GM23338 (cell line): ENCODE data around the gene ACCS. TPM values are rescaled to one million over a fixed set of nuclear protein-coding genes. Genes with fewer than 3 reads are reported as not detected.

Experiments
- ATAC-seq: fragments of 200-7000 bp; cut with Tn5 transposase; 3 replicates; pipeline ENCODE4 v1.9.1; 2020
- DNase-seq: peaks from one replicate; pipeline ENCODE4 v3.0.0-alpha.2; 2015; ENCODE audit warnings: low spot score
- H2AFZ ChIP-seq: fragments of 200-600 bp; sonication (generic); 2 replicates; pipeline ENCODE4 v1.8.0; 2016; ENCODE audit warnings: antibody characterized with exemption, mild to moderate bottlenecking, moderate library complexity
- H3F3A ChIP-seq: fragments of 200-600 bp; sonication (generic); replicated peaks from 2 replicates; pipeline ENCODE4 v1.8.0; 2017; ENCODE audit warnings: antibody characterized with exemption, mixed run types, low read depth
- H3K27ac ChIP-seq: fragments of 200-600 bp; sonication (generic); 2 replicates; pipeline ENCODE4 v1.6.1; 2016; ENCODE audit warnings: low read depth
- H3K27me3 ChIP-seq: fragments of 200-600 bp; sonication (generic); 2 replicates; pipeline ENCODE4 v1.8.0; 2016; ENCODE audit warnings: mild to moderate bottlenecking, mixed run types, moderate library complexity; ENCODE audit not compliant: insufficient read depth
- H3K36me3 ChIP-seq: fragments of 200-600 bp; sonication (generic); 2 replicates; pipeline ENCODE4 v1.8.0; 2016; ENCODE audit warnings: mild to moderate bottlenecking; ENCODE audit not compliant: insufficient read depth
- H3K4me1 ChIP-seq: fragments of 200-600 bp; sonication (generic); 2 replicates; pipeline ENCODE4 v1.8.0; 2016; ENCODE audit warnings: mild to moderate bottlenecking, moderate library complexity; ENCODE audit not compliant: insufficient read depth
- H3K4me2 ChIP-seq: fragments of 200-600 bp; sonication (generic); 2 replicates; pipeline ENCODE4 v1.7.1; 2017; ENCODE audit warnings: mixed run types
- H3K4me3 ChIP-seq: fragments of 200-600 bp; sonication (generic); 2 replicates; pipeline ENCODE4 v1.6.1; 2016; ENCODE audit warnings: mixed run types
- H3K79me2 ChIP-seq: fragments of 200-600 bp; sonication (generic); replicated peaks from 2 replicates; pipeline ENCODE4 v1.8.0; 2017; ENCODE audit warnings: mild to moderate bottlenecking; ENCODE audit not compliant: insufficient read depth
- H3K9me2 ChIP-seq: fragments of 200-600 bp; sonication (generic); 2 replicates; pipeline ENCODE4 v1.8.0; 2017; ENCODE audit not compliant: insufficient read depth
- H4K20me1 ChIP-seq: fragments of 200-600 bp; sonication (generic); replicated peaks from 2 replicates; pipeline ENCODE4 v1.8.0; 2017; ENCODE audit warnings: mild to moderate bottlenecking; ENCODE audit not compliant: insufficient read depth
- H3K27ac Mint-ChIP-seq: 2 replicates; pipeline ENCODE4 v1.8.0; 2020; ENCODE audit warnings: inconsistent platforms, mild to moderate bottlenecking, moderate library complexity, mixed read lengths
- H3K27me3 Mint-ChIP-seq: 3 replicates; pipeline ENCODE4 v1.8.0; 2022; ENCODE audit warnings: low read depth, mild to moderate bottlenecking, moderate library complexity, mixed read lengths, inconsistent platforms; ENCODE audit not compliant: insufficient read depth, poor library complexity
- H3K36me3 Mint-ChIP-seq: 3 replicates; pipeline ENCODE4 v1.8.0; 2021; ENCODE audit warnings: low read depth, mild to moderate bottlenecking, inconsistent platforms, moderate library complexity, mixed read lengths
- H3K4me1 Mint-ChIP-seq: 3 replicates; pipeline ENCODE4 v1.8.0; 2020; ENCODE audit warnings: mild to moderate bottlenecking, inconsistent platforms, mixed read lengths
- H3K4me3 Mint-ChIP-seq: 3 replicates; pipeline ENCODE4 v1.8.0; 2021; ENCODE audit warnings: moderate library complexity, mild to moderate bottlenecking, inconsistent platforms, mixed read lengths
- H3K9me3 Mint-ChIP-seq: 3 replicates; pipeline ENCODE4 v1.8.0; 2020; ENCODE audit warnings: moderate library complexity, mild to moderate bottlenecking, inconsistent platforms, mixed read lengths
- EZH2 ChIP-seq: fragments of 200-600 bp; sonication (generic); IDR thresholded peaks from one replicate; pipeline ENCODE4 v1.8.0; 2017; ENCODE audit warnings: antibody characterized with exemption, mild to moderate bottlenecking, low read depth; ENCODE audit not compliant: unreplicated experiment
- NANOG ChIP-seq: IDR thresholded peaks from 2 replicates; pipeline ENCODE4 v1.6.1; 2016; ENCODE audit warnings: antibody characterized with exemption, borderline replicate concordance
- POLR2AphosphoS5 ChIP-seq: IDR thresholded peaks from 2 replicates; pipeline ENCODE4 v1.6.1; 2016; ENCODE audit warnings: antibody characterized with exemption, low read depth
- polyA plus RNA-seq: library from polyadenylated mRNA; unstranded; fragments of >200 nt; fragmentation: Nextera tagmentation; extraction: Ambion mirVana; gene quantifications from 2 replicates; pipeline ENCODE4 v1.2.1, GENCODE V29; 2016
- total RNA-seq: library from RNA; depleted of rRNA; stranded (reverse); fragments of >200 nt; shearing (Covaris generic); gene quantifications from 2 replicates; pipeline ENCODE4 v1.2.3, GENCODE V29; 2014
- TF ChIP-seq, protein P1 (sequence below): fragments of 250-450 bp; sonication (Bioruptor Pico); IDR thresholded peaks from 2 replicates; pipeline ENCODE4 v1.5.0; 2020; ENCODE audit warnings: mild to moderate bottlenecking, moderate library complexity

The ACCS gene
- total and polyA plus RNA-seq, 2 experiments from 2014 or later: 3.6 to 6.6 TPM

DNA sequence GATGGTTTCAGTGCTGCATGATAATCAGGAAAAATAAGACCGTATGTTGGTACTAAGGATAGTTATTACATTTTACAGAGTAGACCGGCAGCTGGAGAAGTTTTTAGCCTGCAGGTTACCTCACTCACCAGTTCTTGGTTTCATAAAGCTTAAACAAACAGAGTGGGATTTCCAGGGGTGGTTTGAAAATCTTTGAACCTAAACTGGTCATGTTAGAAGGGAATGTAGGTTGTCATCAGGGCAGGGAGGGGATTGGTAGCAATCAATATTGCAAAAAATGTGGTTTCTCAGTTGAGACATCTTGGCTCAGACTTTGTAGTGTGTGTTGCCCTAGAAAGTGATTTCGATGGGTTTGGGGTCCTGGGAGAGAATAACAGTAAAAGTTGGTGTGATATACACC lies 46.9 kb downstream of the ACCS start (continued):
- TF ChIP-seq, protein P1, sequence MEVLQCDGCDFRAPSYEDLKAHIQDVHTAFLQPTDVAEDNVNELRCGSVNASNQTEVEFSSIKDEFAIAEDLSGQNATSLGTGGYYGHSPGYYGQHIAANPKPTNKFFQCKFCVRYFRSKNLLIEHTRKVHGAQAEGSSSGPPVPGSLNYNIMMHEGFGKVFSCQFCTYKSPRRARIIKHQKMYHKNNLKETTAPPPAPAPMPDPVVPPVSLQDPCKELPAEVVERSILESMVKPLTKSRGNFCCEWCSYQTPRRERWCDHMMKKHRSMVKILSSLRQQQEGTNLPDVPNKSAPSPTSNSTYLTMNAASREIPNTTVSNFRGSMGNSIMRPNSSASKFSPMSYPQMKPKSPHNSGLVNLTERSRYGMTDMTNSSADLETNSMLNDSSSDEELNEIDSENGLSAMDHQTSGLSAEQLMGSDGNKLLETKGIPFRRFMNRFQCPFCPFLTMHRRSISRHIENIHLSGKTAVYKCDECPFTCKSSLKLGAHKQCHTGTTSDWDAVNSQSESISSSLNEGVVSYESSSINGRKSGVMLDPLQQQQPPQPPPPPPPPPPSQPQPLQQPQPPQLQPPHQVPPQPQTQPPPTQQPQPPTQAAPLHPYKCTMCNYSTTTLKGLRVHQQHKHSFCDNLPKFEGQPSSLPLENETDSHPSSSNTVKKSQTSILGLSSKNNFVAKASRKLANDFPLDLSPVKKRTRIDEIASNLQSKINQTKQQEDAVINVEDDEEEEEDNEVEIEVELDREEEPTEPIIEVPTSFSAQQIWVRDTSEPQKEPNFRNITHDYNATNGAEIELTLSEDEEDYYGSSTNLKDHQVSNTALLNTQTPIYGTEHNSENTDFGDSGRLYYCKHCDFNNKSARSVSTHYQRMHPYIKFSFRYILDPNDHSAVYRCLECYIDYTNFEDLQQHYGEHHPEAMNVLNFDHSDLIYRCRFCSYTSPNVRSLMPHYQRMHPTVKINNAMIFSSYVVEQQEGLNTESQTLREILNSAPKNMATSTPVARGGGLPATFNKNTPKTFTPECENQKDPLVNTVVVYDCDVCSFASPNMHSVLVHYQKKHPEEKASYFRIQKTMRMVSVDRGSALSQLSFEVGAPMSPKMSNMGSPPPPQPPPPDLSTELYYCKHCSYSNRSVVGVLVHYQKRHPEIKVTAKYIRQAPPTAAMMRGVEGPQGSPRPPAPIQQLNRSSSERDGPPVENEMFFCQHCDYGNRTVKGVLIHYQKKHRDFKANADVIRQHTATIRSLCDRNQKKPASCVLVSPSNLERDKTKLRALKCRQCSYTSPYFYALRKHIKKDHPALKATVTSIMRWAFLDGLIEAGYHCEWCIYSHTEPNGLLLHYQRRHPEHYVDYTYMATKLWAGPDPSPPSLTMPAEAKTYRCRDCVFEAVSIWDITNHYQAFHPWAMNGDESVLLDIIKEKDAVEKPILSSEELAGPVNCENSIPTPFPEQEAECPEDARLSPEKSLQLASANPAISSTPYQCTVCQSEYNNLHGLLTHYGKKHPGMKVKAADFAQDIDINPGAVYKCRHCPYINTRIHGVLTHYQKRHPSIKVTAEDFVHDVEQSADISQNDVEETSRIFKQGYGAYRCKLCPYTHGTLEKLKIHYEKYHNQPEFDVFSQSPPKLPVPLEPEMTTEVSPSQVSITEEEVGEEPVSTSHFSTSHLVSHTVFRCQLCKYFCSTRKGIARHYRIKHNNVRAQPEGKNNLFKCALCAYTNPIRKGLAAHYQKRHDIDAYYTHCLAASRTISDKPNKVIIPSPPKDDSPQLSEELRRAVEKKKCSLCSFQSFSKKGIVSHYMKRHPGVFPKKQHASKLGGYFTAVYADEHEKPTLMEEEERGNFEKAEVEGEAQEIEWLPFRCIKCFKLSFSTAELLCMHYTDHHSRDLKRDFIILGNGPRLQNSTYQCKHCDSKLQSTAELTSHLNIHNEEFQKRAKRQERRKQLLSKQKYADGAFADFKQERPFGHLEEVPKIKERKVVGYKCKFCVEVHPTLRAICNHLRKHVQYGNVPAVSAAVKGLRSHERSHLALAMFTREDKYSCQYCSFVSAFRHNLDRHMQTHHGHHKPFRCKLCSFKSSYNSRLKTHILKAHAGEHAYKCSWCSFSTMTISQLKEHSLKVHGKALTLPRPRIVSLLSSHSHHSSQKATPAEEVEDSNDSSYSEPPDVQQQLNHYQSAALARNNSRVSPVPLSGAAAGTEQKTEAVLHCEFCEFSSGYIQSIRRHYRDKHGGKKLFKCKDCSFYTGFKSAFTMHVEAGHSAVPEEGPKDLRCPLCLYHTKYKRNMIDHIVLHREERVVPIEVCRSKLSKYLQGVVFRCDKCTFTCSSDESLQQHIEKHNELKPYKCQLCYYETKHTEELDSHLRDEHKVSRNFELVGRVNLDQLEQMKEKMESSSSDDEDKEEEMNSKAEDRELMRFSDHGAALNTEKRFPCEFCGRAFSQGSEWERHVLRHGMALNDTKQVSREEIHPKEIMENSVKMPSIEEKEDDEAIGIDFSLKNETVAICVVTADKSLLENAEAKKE (CRISPR knock-in tag): no peak
- no peak for TF ChIP-seq NANOG
- TF ChIP-seq EZH2: no peak

DNA sequence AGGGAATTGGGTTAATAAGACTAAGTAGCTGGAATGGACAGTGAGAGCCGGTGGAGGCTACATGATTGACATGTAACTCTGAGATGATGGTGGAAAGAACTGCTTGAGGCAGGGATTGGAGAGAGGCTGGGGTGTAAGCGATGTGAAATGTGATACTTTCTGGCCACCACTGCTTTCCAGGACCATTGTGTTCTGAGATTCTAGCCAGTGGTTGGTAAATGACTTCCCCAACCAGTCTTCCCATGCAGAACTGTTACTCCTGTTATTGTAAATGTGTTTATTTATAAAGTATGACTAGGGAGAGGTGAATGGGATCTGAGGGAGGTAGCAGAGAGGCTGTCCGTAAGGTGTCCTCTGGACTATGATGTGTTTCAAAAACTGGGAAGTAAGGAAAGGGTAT lies 47.5 kb downstream of the ACCS start:
- peak overlapping the region; percentile 19; the same call in 1 of the 2 replicates for H3K27ac Mint-ChIP-seq
- H3K4me1 ChIP-seq: no peaks in the 10 kb centered on the region
- peaks cover 15% of the 10 kb centered on the region for H3K36me3 Mint-ChIP-seq
- DNase-seq (no peak), ATAC-seq (peak; percentile 62)
- H3K36me3 ChIP-seq: 0 out of 2 replicates have a peak, but pooled peaks cover 4% of the 10 kb centered on the region
- H3K79me2 ChIP-seq: no peaks in the 10 kb centered on the region
- no peaks in the 10 kb centered on the region for H3F3A ChIP-seq
- H2AFZ ChIP-seq: no peak overlapping the region
- H3K4me3 Mint-ChIP-seq: no peak overlapping the region
- H3K27me3 Mint-ChIP-seq: peaks cover 4% of the 10 kb centered on the region
- H3K9me2 ChIP-seq: no peaks in the 10 kb centered on the region
- no peaks in the 10 kb centered on the region for H3K9me3 Mint-ChIP-seq
- peaks cover 10% of the 10 kb centered on the region for H3K4me1 Mint-ChIP-seq
- TF ChIP-seq POLR2AphosphoS5: no peak
- TF ChIP-seq EZH2: no peak
- no peaks in the 10 kb centered on the region for H3K27me3 ChIP-seq
- H3K4me2 ChIP-seq: no peak overlapping the region
- no peaks in the 10 kb centered on the region; the same call in none of the 2 replicates for H4K20me1 ChIP-seq
- H3K27ac ChIP-seq: no peak overlapping the region
- no peak overlapping the region for H3K4me3 ChIP-seq
